ENCODE data around the gene SCAANT1.

Gene SCAANT1

DNA sequence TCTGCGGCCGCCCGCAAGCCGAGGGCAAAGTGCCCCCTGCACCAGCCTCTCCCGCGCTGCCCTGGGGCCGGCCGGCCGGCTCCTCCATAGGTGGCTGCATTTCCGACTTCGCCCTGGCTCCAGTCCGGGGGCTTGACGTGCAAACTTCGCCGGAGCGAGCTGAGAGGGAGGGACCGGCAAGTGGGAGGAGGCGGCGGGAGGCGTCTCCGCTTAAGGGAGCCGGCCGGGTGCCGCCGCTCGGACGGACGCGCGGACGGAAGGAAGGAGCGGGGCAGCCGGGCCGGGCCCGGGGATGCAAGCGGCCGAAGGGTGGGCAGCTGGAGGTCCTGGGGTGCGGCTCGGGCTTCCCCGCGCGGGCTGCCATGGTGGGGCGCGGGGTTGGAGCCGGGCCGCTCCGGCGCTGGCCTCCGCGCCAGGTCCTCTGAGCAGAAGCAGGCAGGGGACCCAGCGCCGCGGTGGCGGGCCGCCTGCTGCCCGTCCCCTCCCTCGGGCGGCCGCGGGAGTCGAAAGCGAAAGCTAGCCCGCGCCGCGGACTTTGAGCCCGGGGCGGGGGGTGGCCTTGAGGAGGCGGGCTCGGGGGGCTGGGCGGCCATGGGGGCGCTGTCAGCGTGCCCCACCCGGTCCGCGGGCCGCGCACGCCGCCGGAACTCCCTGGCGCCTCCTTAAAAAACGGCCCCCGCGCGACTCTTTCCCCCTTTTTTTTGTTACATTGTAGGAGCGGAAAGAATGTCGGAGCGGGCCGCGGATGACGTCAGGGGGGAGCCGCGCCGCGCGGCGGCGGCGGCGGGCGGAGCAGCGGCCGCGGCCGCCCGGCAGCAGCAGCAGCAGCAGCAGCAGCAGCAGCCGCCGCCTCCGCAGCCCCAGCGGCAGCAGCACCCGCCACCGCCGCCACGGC, at the start of gene SCAANT1:
Gene SCAANT1 (minus strand): TSS at position 511 of the 895 bp plus-strand sequence.
- H3K4me1 ChIP-seq (ENCODE audit: low read length) = peaks cover 25% of the 10 kb centered on the region
- H3K27me3 ChIP-seq (ENCODE audit: low read depth, low read length) = no peaks in the 10 kb centered on the region
- H3K9ac ChIP-seq (ENCODE audit: low read length) = peak within 1 kb of the TSS; percentile 69
- peaks cover 19% of the 10 kb centered on the region; the same call in 1 of the 2 replicates for H4K20me1 ChIP-seq (ENCODE audit: insufficient read depth, low read length)
- peak within 1 kb of the TSS; percentile 80 for H3K4me3 ChIP-seq (ENCODE audit: low read length)
- peak within 1 kb of the TSS; percentile 57 for H3K27ac ChIP-seq (ENCODE audit: low read length)
- H3K9me3 ChIP-seq (ENCODE audit: insufficient read depth, low read length) = no peaks in the 10 kb centered on the region
- H3K4me2 ChIP-seq (ENCODE audit: low read length) = peak within 1 kb of the TSS; percentile 97
- H3K79me2 ChIP-seq (ENCODE audit: low read length) = peaks cover 11% of the 10 kb centered on the region
- H3K36me3 ChIP-seq (replicated peaks; ENCODE audit: low read depth, low read length) = peaks cover 30% of the 10 kb centered on the region
- no peak for TF ChIP-seq CTCF (IDR thresholded peaks at IDR 0.05; ENCODE audit: low read depth, low read length)
- no peak for TF ChIP-seq EZH2phosphoT487 (IDR thresholded peaks at IDR 0.05; ENCODE audit: low read depth)
- no peak within 1 kb of the TSS for H2AFZ ChIP-seq (ENCODE audit: low read depth, low read length)

GRCh38 chr3:63961891-63962290, 49.7 kb upstream of the SCAANT1 start:
- H3K9ac ChIP-seq (ENCODE audit: low read length) = no peak overlapping the region
- H3K27ac ChIP-seq (ENCODE audit: low read length) = no peak overlapping the region
- no peak overlapping the region for H3K4me3 ChIP-seq (ENCODE audit: low read length)
- TF ChIP-seq CTCF (IDR thresholded peaks at IDR 0.05; ENCODE audit: low read depth, low read length) = peak; percentile 76
- TF ChIP-seq EZH2phosphoT487 (IDR thresholded peaks at IDR 0.05; ENCODE audit: low read depth) = no peak
- H3K27me3 ChIP-seq (ENCODE audit: low read depth, low read length) = no peaks in the 10 kb centered on the region
- peaks cover 18% of the 10 kb centered on the region for H4K20me1 ChIP-seq (ENCODE audit: insufficient read depth, low read length)
- H3K4me2 ChIP-seq (ENCODE audit: low read length) = no peak overlapping the region
- no peaks in the 10 kb centered on the region for H3K9me3 ChIP-seq (ENCODE audit: insufficient read depth, low read length)
- no peak overlapping the region for H2AFZ ChIP-seq (ENCODE audit: low read depth, low read length)
- H3K4me1 ChIP-seq (ENCODE audit: low read length) = peaks cover 12% of the 10 kb centered on the region
- H3K79me2 ChIP-seq (ENCODE audit: low read length) = peaks cover 3% of the 10 kb centered on the region; the same call in 1 of the 2 replicates
- H3K36me3 ChIP-seq (replicated peaks; ENCODE audit: low read depth, low read length) = no peaks in the 10 kb centered on the region

DNA sequence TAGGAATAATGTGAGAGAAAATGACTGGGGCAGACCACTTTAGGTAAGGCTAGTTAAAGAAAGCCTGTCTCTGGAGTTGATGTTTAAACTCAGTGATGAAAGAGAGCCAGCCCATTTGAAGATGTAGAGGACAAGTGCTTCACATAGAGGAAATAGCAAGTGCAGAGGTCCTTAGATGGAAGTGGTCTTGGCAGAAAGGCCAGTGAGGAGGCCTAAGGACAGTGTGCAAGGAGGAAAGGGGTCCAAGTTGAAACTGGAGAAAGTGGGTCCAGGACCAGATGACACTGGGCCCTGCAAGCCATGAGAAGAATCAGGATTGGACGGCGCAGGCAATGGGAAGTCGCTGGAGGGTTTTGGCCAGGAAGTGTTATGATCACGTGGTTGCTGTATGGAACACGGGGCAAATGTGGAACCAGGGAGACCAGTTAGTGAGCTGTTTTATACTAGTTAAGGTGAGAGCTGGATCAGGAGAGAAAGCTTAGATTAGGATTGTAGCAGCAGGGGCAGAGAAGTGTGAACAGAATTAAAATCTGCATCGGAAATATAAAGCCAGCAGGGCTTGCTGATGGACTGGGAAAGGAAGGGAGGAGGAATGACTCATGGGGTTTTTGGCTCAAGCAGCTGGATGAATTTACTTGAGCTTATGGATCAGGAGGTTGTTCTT, 48.0 kb upstream of the SCAANT1 start:
- no peak overlapping the region for H3K4me3 ChIP-seq (ENCODE audit: low read length)
- H2AFZ ChIP-seq (ENCODE audit: low read depth, low read length) = no peak overlapping the region
- H3K27ac ChIP-seq (ENCODE audit: low read length) = no peak overlapping the region
- no peak for TF ChIP-seq CTCF (IDR thresholded peaks at IDR 0.05; ENCODE audit: low read depth, low read length)
- TF ChIP-seq EZH2phosphoT487 (IDR thresholded peaks at IDR 0.05; ENCODE audit: low read depth) = no peak
- H4K20me1 ChIP-seq (ENCODE audit: insufficient read depth, low read length) = peaks cover 13% of the 10 kb centered on the region
- H3K9me3 ChIP-seq (ENCODE audit: insufficient read depth, low read length) = no peaks in the 10 kb centered on the region
- no peaks in the 10 kb centered on the region for H3K27me3 ChIP-seq (ENCODE audit: low read depth, low read length)
- no peak overlapping the region for H3K4me2 ChIP-seq (ENCODE audit: low read length)
- peaks cover 7% of the 10 kb centered on the region for H3K36me3 ChIP-seq (replicated peaks; ENCODE audit: low read depth, low read length)
- peaks cover 9% of the 10 kb centered on the region for H3K79me2 ChIP-seq (ENCODE audit: low read length)
- H3K4me1 ChIP-seq (ENCODE audit: low read length) = peaks cover 18% of the 10 kb centered on the region
- H3K9ac ChIP-seq (ENCODE audit: low read length) = no peak overlapping the region

GRCh38 chr3:63959146-63959545, 47.0 kb upstream of the SCAANT1 start:
- Histone ChIP-seq H4K20me1 (ENCODE audit: insufficient read depth, low read length) (peaks cover 18% of the 10 kb centered on the region), H3K79me2 (ENCODE audit: low read length) (peaks cover 11% of the 10 kb centered on the region), H3K27ac (ENCODE audit: low read length) (no peak overlapping the region)

More at GRCh38 chr3:63959146-63959545, 47.0 kb upstream of the SCAANT1 start:
- Histone ChIP-seq H3K4me2 (ENCODE audit: low read length) (no peak overlapping the region), H3K4me1 (ENCODE audit: low read length) (peaks cover 21% of the 10 kb centered on the region), H2AFZ (ENCODE audit: low read depth, low read length) (no peak overlapping the region), H3K9ac (ENCODE audit: low read length) (no peak overlapping the region), H3K36me3 (replicated peaks; ENCODE audit: low read depth, low read length) (peaks cover 9% of the 10 kb centered on the region), H3K27me3 (ENCODE audit: low read depth, low read length) (no peaks in the 10 kb centered on the region), H3K9me3 (ENCODE audit: insufficient read depth, low read length) (no peaks in the 10 kb centered on the region), H3K4me3 (ENCODE audit: low read length) (no peak overlapping the region)
- no peak for TF ChIP-seq EZH2phosphoT487 (IDR thresholded peaks at IDR 0.05; ENCODE audit: low read depth)
- TF ChIP-seq CTCF (IDR thresholded peaks at IDR 0.05; ENCODE audit: low read depth, low read length) = no peak
